ENCODE results near the gene AGT.

The AGT gene

DNA sequence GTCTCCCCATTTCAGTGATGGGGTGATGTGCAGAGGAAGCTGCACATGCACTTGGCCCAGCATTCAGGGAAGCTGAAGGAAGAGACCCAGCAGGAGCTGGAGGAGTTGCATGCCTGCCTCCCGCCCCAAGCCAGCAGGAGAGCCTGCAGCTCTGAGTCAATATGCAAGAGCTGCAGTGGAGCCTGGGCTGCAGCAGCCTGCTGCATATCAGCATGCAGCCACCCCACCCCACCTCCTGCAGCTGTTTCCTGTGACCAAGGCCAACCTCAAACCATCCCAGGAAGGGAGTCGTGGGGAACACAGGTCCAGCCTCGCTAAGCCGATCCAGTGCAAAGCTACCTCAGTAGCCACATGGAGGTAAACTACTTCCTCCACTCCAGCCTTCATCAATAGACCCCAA lies 18.9 kb downstream of the AGT start:
- TF ChIP-seq, protein P1, sequence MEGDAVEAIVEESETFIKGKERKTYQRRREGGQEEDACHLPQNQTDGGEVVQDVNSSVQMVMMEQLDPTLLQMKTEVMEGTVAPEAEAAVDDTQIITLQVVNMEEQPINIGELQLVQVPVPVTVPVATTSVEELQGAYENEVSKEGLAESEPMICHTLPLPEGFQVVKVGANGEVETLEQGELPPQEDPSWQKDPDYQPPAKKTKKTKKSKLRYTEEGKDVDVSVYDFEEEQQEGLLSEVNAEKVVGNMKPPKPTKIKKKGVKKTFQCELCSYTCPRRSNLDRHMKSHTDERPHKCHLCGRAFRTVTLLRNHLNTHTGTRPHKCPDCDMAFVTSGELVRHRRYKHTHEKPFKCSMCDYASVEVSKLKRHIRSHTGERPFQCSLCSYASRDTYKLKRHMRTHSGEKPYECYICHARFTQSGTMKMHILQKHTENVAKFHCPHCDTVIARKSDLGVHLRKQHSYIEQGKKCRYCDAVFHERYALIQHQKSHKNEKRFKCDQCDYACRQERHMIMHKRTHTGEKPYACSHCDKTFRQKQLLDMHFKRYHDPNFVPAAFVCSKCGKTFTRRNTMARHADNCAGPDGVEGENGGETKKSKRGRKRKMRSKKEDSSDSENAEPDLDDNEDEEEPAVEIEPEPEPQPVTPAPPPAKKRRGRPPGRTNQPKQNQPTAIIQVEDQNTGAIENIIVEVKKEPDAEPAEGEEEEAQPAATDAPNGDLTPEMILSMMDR (conservative IDR thresholded peaks at IDR 0.05; ENCODE audit: low read depth, low read length), result no peak

DNA sequence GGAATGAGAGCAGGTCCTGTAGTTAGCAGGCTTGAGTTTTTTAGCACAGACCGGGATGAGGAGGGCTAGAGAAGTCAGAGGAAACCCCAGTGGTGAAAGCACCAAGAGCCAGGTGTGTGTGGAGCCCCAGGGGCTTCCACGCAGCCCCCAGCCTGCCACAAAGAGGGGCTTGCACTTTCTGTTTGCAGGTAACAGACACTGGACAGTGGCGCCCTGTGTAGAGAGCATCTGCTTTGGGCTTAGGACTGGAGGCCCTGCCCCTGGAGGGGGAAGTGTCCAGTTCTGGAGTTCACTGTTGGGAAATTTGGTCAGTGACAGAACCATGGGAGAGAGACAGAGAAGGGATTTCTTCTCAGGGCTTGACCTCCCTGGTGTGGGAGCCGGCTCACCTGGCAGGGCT lies 19.5 kb downstream of the AGT start:
- H3K4me3 ChIP-seq (ENCODE audit: low read length), result no peak overlapping the region
- TF ChIP-seq, protein P1 (conservative IDR thresholded peaks at IDR 0.05; ENCODE audit: low read depth, low read length), result no peak

More for the DNA sequence above, 18.9 kb downstream of the AGT start:
- no peak for DNase-seq (ENCODE audit: low read depth)
- H3K4me3 ChIP-seq (ENCODE audit: low read length), result no peak overlapping the region

DNA sequence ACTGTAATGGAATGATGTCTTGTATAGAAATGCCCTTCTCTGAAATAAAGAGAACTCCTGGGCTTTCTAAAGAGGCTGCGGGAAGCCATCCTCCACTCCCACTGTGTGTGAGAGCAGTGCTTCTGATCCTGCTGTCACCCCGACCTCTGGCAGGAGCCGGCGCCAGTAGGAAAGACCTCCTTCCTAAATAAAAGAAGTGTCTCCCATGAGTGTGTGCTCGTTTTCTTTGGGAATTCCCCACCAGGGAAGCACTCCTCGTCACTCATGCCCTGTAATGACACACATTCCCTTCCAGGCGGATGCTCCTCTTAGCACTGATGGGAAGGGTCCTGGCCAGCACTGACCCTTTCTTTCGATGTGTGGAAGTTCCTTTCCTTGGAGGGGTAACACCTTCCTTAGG lies 20.1 kb downstream of the AGT start:
- no peak for DNase-seq (ENCODE audit: low read depth)
- H3K4me3 ChIP-seq (ENCODE audit: low read length), result no peak overlapping the region
- TF ChIP-seq, protein P1 (conservative IDR thresholded peaks at IDR 0.05; ENCODE audit: low read depth, low read length), result no peak

More for the DNA sequence above, 19.5 kb downstream of the AGT start:
- no peak for DNase-seq (ENCODE audit: low read depth)

DNA sequence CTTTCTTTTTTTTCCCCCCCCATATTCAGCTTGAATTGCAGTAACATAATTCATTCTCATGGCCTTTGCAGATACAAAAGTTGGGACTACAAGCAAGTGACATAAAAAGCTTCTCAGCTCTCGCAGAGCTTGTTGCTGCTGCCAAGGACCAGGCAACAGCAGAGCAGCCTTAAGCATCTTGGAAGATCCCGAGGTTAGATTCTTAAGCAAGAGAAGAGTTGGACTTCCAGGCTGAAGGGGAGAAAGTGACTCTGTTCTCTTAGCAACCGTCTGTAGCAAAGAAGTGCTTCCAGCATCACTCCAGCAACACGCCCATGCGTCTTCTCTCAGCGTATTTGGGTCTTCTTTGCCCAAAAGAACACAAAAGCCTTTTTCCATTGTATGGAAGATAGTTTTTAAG lies 20.7 kb downstream of the AGT start:
- TF ChIP-seq, protein P1 (conservative IDR thresholded peaks at IDR 0.05; ENCODE audit: low read depth, low read length), result no peak
- DNase-seq (ENCODE audit: low read depth), result no peak
- no peak overlapping the region for H3K4me3 ChIP-seq (ENCODE audit: low read length)

DNA sequence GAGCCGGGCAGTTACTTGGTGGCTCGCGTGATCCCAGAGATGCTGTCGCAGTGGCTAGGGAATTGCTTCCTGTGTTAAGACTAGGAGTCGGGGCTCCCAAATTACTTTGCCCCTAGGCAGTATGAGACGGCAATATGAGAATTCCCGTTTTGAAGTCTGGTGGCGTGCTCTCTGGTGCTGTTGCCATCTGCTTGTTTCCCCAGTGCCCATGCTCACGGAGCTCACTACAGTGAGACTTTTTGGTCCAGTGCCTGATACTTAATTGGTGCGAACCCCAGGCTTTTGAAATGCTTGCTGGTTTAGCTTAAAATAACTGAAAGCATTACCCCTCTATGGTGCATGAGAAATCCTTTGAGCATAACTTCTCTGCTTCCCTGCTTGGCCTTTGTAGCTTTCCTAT lies 22.3 kb downstream of the AGT start:
- no peak overlapping the region for H3K4me3 ChIP-seq (ENCODE audit: low read length)
- TF ChIP-seq, protein P1 (conservative IDR thresholded peaks at IDR 0.05; ENCODE audit: low read depth, low read length), result no peak
- no peak for DNase-seq (ENCODE audit: low read depth)

DNA sequence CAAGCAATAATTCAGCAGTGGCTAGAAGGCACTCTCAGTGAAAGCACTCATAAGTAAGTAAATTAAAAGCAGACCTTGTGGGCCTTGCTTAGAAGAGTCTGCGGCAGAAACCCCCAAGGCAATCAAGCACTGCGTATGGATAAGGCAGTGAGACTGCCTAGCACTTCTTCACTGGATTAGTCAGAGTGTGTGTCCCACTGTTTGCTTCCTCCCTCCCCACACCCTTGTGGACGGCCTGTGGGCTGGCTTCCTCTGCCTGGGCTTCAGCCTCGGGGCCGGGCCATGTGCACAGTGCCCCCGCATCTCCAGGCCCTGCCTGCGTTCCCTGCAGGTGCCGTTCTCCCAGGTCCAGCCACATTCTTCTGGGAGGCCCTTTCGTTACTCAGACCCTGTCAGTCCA lies 23.8 kb downstream of the AGT start:
- H3K4me3 ChIP-seq (ENCODE audit: low read length), result no peak overlapping the region
- no peak for DNase-seq (ENCODE audit: low read depth)
- TF ChIP-seq, protein P1 (conservative IDR thresholded peaks at IDR 0.05; ENCODE audit: low read depth, low read length), result no peak

DNA sequence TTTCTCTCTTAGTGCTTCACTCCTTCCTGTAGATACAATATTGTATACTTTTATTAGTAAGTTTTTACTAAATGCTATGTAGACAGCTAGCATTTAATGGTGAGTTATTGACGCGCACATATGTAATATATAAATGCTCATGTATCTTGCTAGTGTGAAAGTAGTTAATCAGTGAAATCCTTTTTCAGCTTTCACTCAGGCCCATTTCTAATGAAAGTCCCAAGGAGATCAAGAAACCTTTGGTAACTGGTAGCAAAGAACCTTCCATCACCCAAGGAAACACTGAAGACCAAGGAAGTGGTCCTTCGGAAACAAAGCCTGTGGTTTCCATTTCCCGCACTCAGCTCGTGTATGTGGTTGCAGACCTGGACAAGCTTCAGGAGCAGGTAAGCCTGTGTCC lies 27.2 kb downstream of the AGT start:
- no peak overlapping the region for H3K4me3 ChIP-seq (ENCODE audit: low read length)
- TF ChIP-seq, protein P1 (conservative IDR thresholded peaks at IDR 0.05; ENCODE audit: low read depth, low read length), result no peak
- no peak for DNase-seq (ENCODE audit: low read depth)

Measured in retinal pigment epithelial cell (primary cell).